Activated CD4-positive, alpha-beta T cell treated with anti-CD3 and anti-CD28 coated beads, Interleukin-2, amount 50 U/mL, for 16 hours (primary cell): ENCODE measurements around the gene CSNK1A1.
"Not testable (repeated sequence)": the region's sequence is repeated elsewhere in the genome, so short reads cannot be mapped to it uniquely, and the experiment has no call there.

ENCODE experiments used
- DNase-seq: peaks from one replicate; pipeline ENCODE4 v3.0.0-alpha.2; 2020

The CSNK1A1 gene

DNA sequence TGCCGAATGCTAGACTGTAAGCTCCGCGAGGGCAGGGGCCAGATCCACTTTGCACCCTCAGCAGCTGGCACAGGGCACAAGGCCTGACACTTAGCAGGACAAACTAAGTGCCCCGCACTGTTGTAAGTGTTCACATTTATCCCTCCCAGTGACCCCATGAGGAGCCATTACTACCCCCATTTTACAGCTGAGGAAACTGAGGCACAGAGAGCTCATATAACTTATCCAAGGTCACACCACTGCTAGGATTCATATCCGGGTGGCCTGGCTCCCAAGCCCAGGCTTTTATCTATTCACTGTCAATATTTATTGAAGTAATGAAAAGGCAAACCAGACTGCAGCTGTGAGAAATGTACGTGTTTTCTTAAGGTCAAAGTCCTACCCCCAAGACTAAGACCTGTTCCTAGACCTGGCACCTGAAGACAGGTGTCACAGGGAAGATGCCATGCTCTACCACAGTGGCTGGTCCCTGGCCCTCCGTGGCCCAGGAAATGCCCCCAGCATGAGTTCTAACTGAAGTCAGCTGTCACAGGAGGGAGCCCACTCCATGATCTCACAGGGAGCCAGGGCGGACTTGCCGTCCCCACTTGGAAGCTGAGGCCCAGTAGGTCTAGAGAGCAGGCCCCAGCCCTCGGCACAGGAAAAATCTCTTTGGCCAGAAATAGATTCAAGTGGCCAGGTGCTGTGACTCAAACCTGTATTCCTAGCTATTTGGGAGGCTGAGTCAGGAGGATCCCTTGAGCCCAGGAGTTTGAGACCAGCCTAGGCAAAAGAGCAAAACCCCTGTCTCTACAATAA, 97.4 kb downstream of the CSNK1A1 start:
- DNase-seq, result no peak

DNA sequence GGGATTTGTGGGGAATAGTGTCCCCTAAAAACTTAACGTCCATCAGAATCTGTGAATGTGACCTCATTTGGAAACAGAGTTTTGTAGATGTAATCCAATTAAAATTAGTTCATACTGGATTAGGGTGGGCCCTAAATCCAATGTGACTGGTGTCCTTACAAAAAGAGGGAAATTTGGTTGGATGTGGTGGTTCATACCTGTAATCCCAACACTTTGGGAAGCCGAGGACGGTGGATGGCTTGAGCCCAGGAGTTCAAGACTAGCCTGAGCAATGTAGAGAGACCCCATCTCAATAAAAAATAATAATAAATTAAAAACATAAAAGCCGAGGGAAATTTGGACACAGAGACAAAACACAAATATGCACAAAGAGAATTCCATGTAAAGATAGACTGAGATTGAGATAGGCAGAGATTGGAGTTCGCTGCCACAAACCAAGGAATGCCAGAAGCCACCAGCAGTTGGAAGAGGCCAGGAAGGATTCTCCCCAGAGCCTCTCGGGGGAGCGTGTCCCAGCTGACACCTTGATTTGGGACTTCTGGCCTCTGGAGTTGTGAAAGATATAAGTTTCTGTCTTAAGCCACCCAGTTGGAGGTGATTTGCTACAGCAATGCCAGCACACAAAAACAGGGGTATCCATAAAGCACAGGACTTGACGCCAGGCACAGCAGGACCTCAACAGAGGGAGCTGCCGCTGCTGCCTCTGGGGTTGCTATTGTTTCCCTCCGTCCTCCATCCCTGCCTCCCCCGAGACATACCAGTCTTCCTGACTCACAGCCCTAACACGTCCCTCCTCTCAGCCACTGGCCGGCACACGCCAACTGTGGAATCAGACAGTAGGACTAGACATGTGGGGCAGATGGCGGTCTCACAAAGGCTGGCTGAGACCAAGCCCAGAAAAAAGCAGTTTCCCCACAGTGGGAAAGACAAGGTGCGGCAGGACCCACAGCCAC, 98.3 kb downstream of the CSNK1A1 start:
- no peak for DNase-seq

- DNase-seq, result no peak
Measured at GRCh38 chr5:149452007-149452664, 99.1 kb downstream of the CSNK1A1 start.

DNA sequence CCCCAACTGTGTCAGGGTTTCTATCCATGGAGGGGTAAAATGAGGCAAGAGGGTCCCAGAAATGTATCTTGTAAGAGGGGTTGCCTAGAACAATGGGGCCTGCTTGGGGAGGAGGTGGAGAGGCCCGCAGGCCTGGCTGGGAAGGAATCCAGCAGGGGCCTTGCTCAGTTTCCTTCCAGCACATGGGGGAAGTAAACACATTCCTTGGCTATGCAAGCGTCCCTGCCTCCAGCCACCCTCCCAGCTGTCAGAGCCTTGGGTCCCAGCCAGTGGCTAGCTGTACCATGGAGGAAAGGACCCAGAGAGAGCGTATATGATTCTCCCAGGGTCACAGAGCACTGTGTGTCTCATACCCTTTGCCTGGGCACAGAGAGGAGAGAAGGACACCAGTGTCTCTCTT, 101.0 kb downstream of the CSNK1A1 start:
- no peak for DNase-seq

- no peak for DNase-seq
Measured at GRCh38 chr5:149448831-149449714, 102.2 kb downstream of the CSNK1A1 start.

GRCh38 chr5:149448431-149448830, 102.8 kb downstream of the CSNK1A1 start:
- DNase-seq, result no peak

DNA sequence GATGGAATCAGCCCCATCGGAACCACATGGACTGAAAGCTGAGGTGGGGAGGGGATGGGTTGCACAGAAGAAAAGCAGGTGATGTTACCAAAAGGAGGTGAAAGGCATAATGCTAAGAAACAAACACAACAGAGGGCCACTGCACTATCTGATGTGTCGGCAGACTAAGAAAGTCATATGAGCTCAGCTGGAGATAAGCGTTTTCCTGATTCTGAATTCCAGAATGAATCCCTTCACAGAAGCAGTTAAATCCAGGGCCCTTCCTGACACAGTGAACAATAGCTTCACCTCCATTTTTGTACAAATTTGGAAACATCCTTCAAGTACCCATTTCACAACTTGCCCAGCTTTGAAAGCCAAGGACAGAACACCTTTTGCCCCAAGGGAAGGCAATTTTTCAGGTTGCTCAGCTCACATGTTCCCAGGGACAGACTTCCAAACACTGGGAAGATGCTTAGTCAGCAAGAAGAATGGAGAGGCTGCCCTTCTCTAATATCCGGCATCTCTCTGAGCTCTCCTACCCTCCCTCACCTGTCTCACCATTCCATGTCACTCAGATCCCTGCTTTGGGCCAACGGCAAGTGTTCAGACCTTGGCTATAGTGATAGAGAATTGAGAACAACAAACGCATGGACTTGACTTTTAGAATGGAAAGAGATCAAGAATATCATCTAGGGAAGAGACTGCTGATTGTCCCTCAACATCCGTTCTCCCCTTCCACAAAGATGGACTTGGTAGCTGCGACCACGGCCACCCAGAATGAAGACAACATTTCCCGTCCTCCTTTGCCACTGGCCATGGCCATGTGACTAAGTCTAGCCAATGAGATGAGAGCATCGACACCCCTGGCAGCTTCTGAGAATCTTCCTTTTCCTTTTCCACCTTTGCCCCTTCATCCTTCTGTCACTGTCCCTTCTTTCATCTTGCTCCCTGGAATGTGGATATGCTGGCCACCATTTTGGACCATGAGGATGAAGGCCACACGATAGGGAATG, 103.6 kb downstream of the CSNK1A1 start:
- DNase-seq, result no peak

DNA sequence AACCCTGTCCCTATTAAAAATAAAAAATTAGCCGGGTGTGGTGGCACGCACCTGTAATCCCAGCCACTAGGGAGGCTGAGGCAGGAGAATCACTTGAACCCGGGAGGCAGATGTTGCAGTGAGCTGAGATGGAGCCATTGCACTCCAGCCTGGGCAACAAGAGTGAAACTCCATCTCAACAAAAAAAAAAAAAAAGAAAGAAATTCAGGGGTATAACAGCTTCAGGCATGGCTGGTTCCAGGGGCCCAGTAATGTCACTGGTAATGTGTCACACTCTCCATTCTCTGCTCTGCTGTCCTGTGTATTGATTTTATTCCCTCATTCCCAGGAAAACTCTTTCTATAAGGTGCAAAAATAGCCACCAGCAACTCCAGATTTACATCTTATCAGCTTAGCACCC, 104.4 kb downstream of the CSNK1A1 start:
- not testable (repeated sequence) for DNase-seq

DNA sequence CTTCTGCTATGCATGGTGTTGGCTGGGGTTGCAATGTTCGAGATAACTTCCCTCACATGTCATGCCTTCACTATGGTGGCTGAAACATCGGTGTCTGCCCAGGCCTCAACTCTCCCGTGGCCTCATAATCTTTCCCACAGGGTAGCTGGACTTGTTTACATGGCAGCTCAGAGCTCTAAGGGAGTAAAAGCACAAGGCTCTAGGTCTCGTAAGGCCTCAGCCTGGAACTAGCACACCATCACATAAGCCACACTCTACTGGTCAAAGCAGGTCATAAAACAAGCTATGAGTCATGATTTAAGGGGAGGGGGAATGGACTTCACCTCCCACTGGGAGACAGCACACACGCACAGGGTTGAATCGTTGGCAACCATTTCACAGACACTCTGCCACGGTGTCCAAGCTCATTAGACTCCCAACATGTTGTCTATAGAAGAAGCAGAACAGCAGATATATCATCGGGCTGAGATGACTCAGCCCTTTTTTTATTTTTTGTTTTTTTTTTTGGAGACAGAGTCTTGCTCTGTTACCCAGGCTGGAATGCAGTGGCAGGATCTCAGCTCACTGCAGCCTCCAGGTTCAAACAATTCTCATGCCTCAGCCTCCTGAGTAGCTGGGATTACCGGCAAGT, 105.4 kb downstream of the CSNK1A1 start:
- DNase-seq, result no peak

GRCh38 chr5:149445343-149445738, 105.9 kb downstream of the CSNK1A1 start:
- no peak for DNase-seq

DNA sequence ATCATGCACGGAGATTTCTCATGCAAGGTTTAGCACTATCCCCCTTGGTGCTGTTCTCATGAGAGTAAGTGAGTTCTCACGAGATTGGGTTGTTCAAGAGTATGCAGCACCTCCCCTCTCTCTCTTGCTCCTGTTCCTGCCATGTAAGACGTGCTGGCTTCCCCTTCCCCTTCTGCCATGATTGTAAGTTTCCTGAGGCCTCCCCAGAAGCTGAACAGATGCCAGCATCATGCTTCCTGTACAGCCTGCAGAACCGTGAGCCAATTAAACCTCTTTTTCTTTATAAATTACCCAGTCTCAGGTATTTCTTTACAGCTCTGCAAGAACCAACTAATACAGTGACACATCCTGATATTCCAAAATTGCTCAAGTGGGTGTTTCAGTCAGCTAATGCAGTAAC, 106.8 kb downstream of the CSNK1A1 start:
- DNase-seq, result not testable (repeated sequence)

- no peak for DNase-seq
Measured at GRCh38 chr5:149443210-149443609, 108.0 kb downstream of the CSNK1A1 start.

DNA sequence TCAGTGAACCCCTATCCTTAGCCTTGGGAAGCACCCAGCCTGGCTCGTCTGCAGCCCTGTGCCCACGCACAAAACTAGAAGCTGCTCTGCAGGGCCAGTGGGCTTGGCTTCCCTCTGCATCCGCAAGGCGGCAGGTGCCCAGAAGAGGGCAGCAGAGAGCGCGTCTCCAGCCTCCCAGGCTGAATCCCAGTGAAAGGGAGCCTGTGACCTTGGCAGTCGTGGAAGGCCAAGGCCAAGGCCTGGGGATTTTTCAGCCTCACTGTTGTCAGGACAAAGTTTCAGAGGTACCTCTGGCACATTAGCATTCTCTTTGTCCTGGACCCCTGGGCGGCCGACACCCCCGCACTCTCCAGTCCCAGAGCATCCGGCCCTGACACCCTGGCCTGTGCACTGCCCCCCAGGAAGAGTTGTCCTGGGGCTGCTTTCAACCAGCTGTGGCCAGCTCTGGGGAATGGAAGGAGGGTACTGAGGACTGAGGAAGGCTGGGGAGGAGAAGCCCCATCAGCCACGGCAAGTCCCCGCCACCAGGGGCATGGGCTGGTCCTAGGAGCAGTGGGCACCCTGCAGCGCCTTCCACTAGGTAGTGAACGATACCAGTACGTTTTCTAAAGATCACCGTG, 108.6 kb downstream of the CSNK1A1 start:
- peak; percentile 68 for DNase-seq
